H1 (cell line): ENCODE results near the gene HMGCS2. TPM values are rescaled to one million over a fixed set of nuclear protein-coding genes. Genes with fewer than 3 reads are reported as not detected.

Experiments
- CTCF ChIA-PET: fragments of 300-600 bp; sonication (Branson Sonifier 250); formaldehyde crosslinking; loops from one replicate; lab custom pipeline; 2021; ENCODE audit not compliant: partially characterized antibody; lab: Charles Lee
- POLR2A ChIA-PET: fragments of 300-600 bp; sonication (Branson Sonifier 250); formaldehyde crosslinking; loops from one replicate; lab custom pipeline; 2021; ENCODE audit warnings: inconsistent platforms; ENCODE audit not compliant: partially characterized antibody; lab: Charles Lee
- DNase-seq, 2 experiments: peaks; one replicate each; pipeline versions ENCODE4 v3.0.0 to v3.0.0-alpha.2; 2010 to 2022; ENCODE audit warnings: low spot score in 2 of 2, low read depth in 1 of 2, mixed read lengths in 1 of 2
- FAIRE-seq: peaks from 2 replicates; lab custom pipeline; 2011; peaks lifted over from hg19 to GRCh38; lab: Jason Lieb, UNC
- H2AFZ ChIP-seq: 2 replicates; pipeline ENCODE4 v1.8.1; 2012; ENCODE audit warnings: low read length, inconsistent platforms
- H2AK5ac ChIP-seq: 2 replicates; pipeline ENCODE4 v1.6.1; 2013; ENCODE audit warnings: low read depth, low read length
- H2BK120ac ChIP-seq: replicated peaks from 2 replicates; pipeline ENCODE3; 2013; ENCODE audit warnings: low read depth, low read length, inconsistent platforms
- H2BK12ac ChIP-seq: 2 replicates; pipeline ENCODE4 v1.6.1; 2013; ENCODE audit warnings: low read depth, low read length
- H2BK15ac ChIP-seq: 2 replicates; pipeline ENCODE4 v1.6.1; 2013; ENCODE audit warnings: low read length
- H2BK20ac ChIP-seq: 2 replicates; pipeline ENCODE4 v1.6.1; 2013; ENCODE audit warnings: low read length
- H2BK5ac ChIP-seq: 2 replicates; pipeline ENCODE4 v1.6.1; 2013; ENCODE audit warnings: low read depth, low read length
- H3K14ac ChIP-seq: 2 replicates; pipeline ENCODE4 v1.6.1; 2013; ENCODE audit warnings: inconsistent platforms; ENCODE audit not compliant: insufficient read length
- H3K18ac ChIP-seq: 2 replicates; pipeline ENCODE4 v1.6.1; 2013; ENCODE audit warnings: low read length; ENCODE audit errors: extremely low read depth
- H3K23ac ChIP-seq: 2 replicates; pipeline ENCODE4 v1.6.1; 2013; ENCODE audit warnings: inconsistent platforms; ENCODE audit not compliant: insufficient read length
- H3K23me2 ChIP-seq: 2 replicates; pipeline ENCODE4 v1.6.1; 2013; ENCODE audit warnings: low read depth, low read length
- H3K27ac ChIP-seq: 2 replicates; pipeline ENCODE4 v1.6.1; 2011; ENCODE audit warnings: low read depth, low read length, inconsistent platforms
- H3K27me3 ChIP-seq, 4 experiments: replicated peaks in 1 of 4; 1 replicate in 1 of 4; 2 replicates in 3 of 4; pipeline versions ENCODE4 v1.6.1 to v1.8.1; 2011 to 2013; ENCODE audit warnings: low read length in 3 of 4, mild to moderate bottlenecking in 3 of 4, inconsistent platforms in 2 of 4, mixed read lengths in 2 of 4, moderate library complexity in 1 of 4; ENCODE audit not compliant: control insufficient read depth in 3 of 4, insufficient read depth in 3 of 4; ENCODE audit errors: extremely low read depth in 1 of 4
- H3K36me3 ChIP-seq, 4 experiments: 2 replicates each; pipeline versions ENCODE4 v1.6.1 to v1.8.1; 2011 to 2013; ENCODE audit warnings: mild to moderate bottlenecking in 4 of 4, low read length in 3 of 4, moderate library complexity in 2 of 4, control low read depth in 1 of 4, inconsistent platforms in 1 of 4; ENCODE audit not compliant: insufficient read depth in 4 of 4, control insufficient read depth in 2 of 4
- H3K4ac ChIP-seq: replicated peaks from 2 replicates; pipeline ENCODE3; 2013; ENCODE audit warnings: low read length, low read depth, mixed read lengths, inconsistent platforms; ENCODE audit not compliant: insufficient read length
- H3K4me1 ChIP-seq, 4 experiments: replicated peaks in 1 of 4; 1 replicate in 1 of 4; 2 replicates in 3 of 4; pipeline versions ENCODE4 v1.6.1 to v1.8.1; 2011 to 2013; ENCODE audit warnings: low read length in 3 of 4, inconsistent platforms in 2 of 4, mixed read lengths in 1 of 4; ENCODE audit not compliant: insufficient read depth in 4 of 4, control insufficient read depth in 3 of 4
- H3K4me2 ChIP-seq, 2 experiments: 2 replicates each; pipeline versions ENCODE4 v1.6.1 to v1.8.1; 2011 to 2013; ENCODE audit warnings: low read depth in 2 of 2, low read length in 2 of 2, control low read depth in 1 of 2, inconsistent platforms in 1 of 2, mild to moderate bottlenecking in 1 of 2; ENCODE audit not compliant: insufficient read depth in 1 of 2
- H3K4me3 ChIP-seq, 4 experiments: fragments of 200-600, 300-600 bp in 1 of 4; sonication (generic), shearing (Covaris generic), sonication (Bioruptor Twin) in 1 of 4; 2 replicates each; pipeline versions ENCODE4 v1.5.1 to v1.8.1; 2011 to 2016; ENCODE audit warnings: low read length in 4 of 4, low read depth in 3 of 4, control low read depth in 2 of 4, inconsistent platforms in 2 of 4, mild to moderate bottlenecking in 2 of 4, mixed read lengths in 1 of 4, moderate library complexity in 1 of 4; ENCODE audit not compliant: insufficient read depth in 2 of 4; ENCODE audit errors: extremely low read depth in 1 of 4
- H3K56ac ChIP-seq: replicated peaks from 2 replicates; pipeline ENCODE3; 2013; ENCODE audit warnings: low read depth, mild to moderate bottlenecking, mixed read lengths, low read length, inconsistent platforms; ENCODE audit not compliant: insufficient read length
- H3K79me1 ChIP-seq: 2 replicates; pipeline ENCODE4 v1.6.1; 2013; ENCODE audit warnings: low read depth, low read length, control low read depth
- H3K79me2 ChIP-seq, 2 experiments: 2 replicates each; pipeline versions ENCODE4 v1.6.1 to v1.8.1; 2012 to 2013; ENCODE audit warnings: low read length in 2 of 2, mild to moderate bottlenecking in 2 of 2, inconsistent platforms in 1 of 2; ENCODE audit not compliant: insufficient read depth in 2 of 2, control insufficient read depth in 1 of 2
- H3K9ac ChIP-seq, 4 experiments: replicated peaks in 1 of 4; 1 replicate in 1 of 4; 2 replicates in 3 of 4; pipeline versions ENCODE4 v1.6.1 to v1.8.1; 2011 to 2013; ENCODE audit warnings: low read depth in 3 of 4, low read length in 3 of 4, control low read depth in 2 of 4, mild to moderate bottlenecking in 2 of 4, moderate library complexity in 2 of 4, inconsistent platforms in 1 of 4; ENCODE audit errors: extremely low read depth in 1 of 4
- H3K9me3 ChIP-seq, 2 experiments: 2 replicates each; pipeline versions ENCODE4 v1.6.1 to v1.8.1; 2012 to 2013; ENCODE audit warnings: mild to moderate bottlenecking in 2 of 2, moderate library complexity in 2 of 2, control low read depth in 1 of 2, inconsistent platforms in 1 of 2, low read depth in 1 of 2, low read length in 1 of 2, mixed read lengths in 1 of 2; ENCODE audit not compliant: insufficient read depth in 2 of 2
- H4K20me1 ChIP-seq, 2 experiments: replicated peaks in 1 of 2; 2 replicates each; pipeline versions ENCODE3 to v1.8.1; 2011 to 2013; ENCODE audit warnings: inconsistent platforms in 2 of 2, low read length in 2 of 2, mild to moderate bottlenecking in 1 of 2; ENCODE audit not compliant: insufficient read depth in 2 of 2, control insufficient read depth in 1 of 2
- H4K5ac ChIP-seq: 2 replicates; pipeline ENCODE4 v1.6.1; 2013; ENCODE audit warnings: low read length, low read depth, mixed read lengths, inconsistent platforms; ENCODE audit not compliant: insufficient read length
- H4K8ac ChIP-seq: 2 replicates; pipeline ENCODE4 v1.8.0; 2013; ENCODE audit warnings: mild to moderate bottlenecking, moderate library complexity, low read length, inconsistent platforms; ENCODE audit not compliant: insufficient read depth; ENCODE audit errors: extremely low read depth
- H4K91ac ChIP-seq: replicated peaks from 2 replicates; pipeline ENCODE3; 2013; ENCODE audit warnings: low read length, mixed read lengths, inconsistent platforms; ENCODE audit not compliant: insufficient read length
- CEBPB ChIP-seq: IDR thresholded peaks from 2 replicates; pipeline ENCODE4 v1.6.1; 2012; ENCODE audit warnings: low read depth, low read length
- CHD2 ChIP-seq: IDR thresholded peaks from 2 replicates; pipeline ENCODE4 v1.6.1; 2012; ENCODE audit warnings: low read length, improper control_type of control experiment
- KDM1A ChIP-seq: fragments of 200-600, 300-600 bp; sonication (generic); IDR thresholded peaks from 2 replicates; pipeline ENCODE4 v1.7.1; 2016; ENCODE audit warnings: mild to moderate bottlenecking, low read length, borderline replicate concordance
- NRF1 ChIP-seq: IDR thresholded peaks from 2 replicates; pipeline ENCODE4 v1.6.1; 2011; ENCODE audit warnings: mild to moderate bottlenecking, low read depth, low read length, improper control_type of control experiment
- RAD21 ChIP-seq, 2 experiments: IDR thresholded peaks in 1 of 2; conservative IDR thresholded peaks in 1 of 2; 2 replicates each; pipeline ENCODE4 v1.6.1; 2011; ENCODE audit warnings: low read depth in 2 of 2, low read length in 2 of 2, improper control_type of control experiment in 1 of 2, inconsistent platforms in 1 of 2, mild to moderate bottlenecking in 1 of 2, moderate library complexity in 1 of 2
- RBBP5 ChIP-seq: IDR thresholded peaks from 2 replicates; pipeline ENCODE4 v1.7.1; 2012; ENCODE audit warnings: low read depth, mild to moderate bottlenecking, inconsistent platforms, low read length, moderate library complexity, borderline replicate concordance
- SIRT6 ChIP-seq: IDR thresholded peaks from one replicate; pipeline ENCODE4 v1.7.1; 2012; ENCODE audit warnings: low read length, inconsistent platforms
- SRF ChIP-seq: IDR thresholded peaks from 2 replicates; pipeline ENCODE4 v1.6.1; 2011; ENCODE audit warnings: mild to moderate bottlenecking, low read depth, low read length, moderate library complexity
- TCF12 ChIP-seq: IDR thresholded peaks from 2 replicates; pipeline ENCODE4 v1.6.1; 2011; ENCODE audit warnings: low read depth, mild to moderate bottlenecking, low read length
- whole genome bisulfite sequencing, 2 experiments: shearing (Covaris generic) in 1 of 2; methylation state at CpG; one replicate each; pipeline versions ENCODE4 v1.1.6 to v1.1.7; 2013 to 2015; ENCODE audit warnings: low lambda C conversion rate in 2 of 2, mixed read lengths in 2 of 2, inconsistent platforms in 1 of 2, low coverage in 1 of 2, missing lambda C conversion rate in 1 of 2; ENCODE audit not compliant: insufficient replicate concordance in 2 of 2, insufficient coverage in 1 of 2, insufficient read length in 1 of 2; ENCODE audit errors: extremely low coverage in 1 of 2, missing lambda C conversion rate in 1 of 2; 5-methylcytosine and 5-hydroxymethylcytosine counted together
- polyA plus RNA-seq, 7 experiments: library from polyadenylated mRNA; depleted of rRNA in 3 of 7; stranded (reverse) in 5 of 7; unstranded in 2 of 7; fragments of >200 nt in 5 of 7; fragments of 200-250 nt in 2 of 7; gene quantifications; 1 replicate in 5 of 7; 2 replicates in 1 of 7; 4 replicates in 1 of 7; pipeline versions ENCODE4 v1.2.1 to v1.2.3, GENCODE V29; 2011 to 2013; ENCODE audit warnings: missing spikeins in 2 of 7, mixed read lengths in 2 of 7
- total RNA-seq: library from RNA; stranded (reverse); fragmentation: NEBNext Ultra II Directional; extraction: Animal tissue kit (Norgen Biotek cat#: 25700); gene quantifications from 2 replicates; pipeline ENCODE4 v1.2.1, GENCODE V29; 2021
- TF ChIP-seq, protein P1 (sequence below): IDR thresholded peaks from 2 replicates; pipeline ENCODE4 v1.6.1; 2012; ENCODE audit warnings: low read length, inconsistent platforms

HMGCS2 gene
- total and polyA plus RNA-seq, 2 of the 8 experiments (the other 6 are each of a cell fraction or from before 2014, with no cell fraction given): not detected

DNA sequence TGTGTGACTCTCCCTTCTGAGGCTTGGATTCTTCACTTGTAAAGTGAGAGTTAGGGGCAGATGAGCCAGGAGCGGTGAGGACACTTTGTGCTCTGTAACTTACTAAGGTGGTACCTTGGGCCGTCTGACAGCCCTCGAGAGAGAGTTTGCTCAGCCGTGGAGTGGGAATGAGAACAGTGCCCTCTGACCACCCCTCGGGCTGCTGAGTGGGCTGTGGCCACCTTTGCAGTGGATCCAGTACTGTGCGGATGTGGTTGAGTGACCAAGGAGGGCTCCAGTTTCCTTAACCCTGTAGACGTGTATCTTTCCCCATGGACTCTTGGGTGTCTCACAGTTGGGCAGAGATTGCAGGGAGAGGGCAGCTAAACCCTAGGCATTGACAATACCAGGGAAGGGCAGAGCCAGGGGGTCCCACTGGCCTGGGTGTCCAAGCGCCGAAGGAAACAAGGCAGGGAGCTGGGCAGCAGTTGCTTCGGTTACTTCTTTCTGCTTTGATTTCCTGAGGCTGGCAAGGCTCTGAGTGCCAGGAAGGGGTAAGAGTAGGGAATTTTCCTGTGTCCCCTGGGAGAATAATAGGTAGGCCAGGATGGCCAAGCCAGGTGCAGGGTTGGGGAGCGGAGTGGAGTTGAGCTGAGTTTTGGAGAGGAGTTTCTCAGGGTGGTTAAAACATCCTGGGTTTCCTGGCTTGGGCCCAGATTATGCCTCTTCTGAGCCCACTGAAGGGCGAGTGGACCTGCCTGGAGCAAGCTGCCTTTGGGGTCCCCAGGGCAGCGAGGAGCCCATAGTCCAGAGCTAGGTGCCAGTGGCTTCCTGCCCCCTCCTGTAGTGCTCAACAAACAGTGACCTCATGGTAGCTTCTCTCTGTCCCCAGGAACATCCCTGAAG is 27.6 kb downstream of the HMGCS2 start:
- FAIRE-seq (no peak), DNase-seq (no peak)
- H3K9ac ChIP-seq: no peak overlapping the region
- H3K27me3 ChIP-seq: no peaks in the 10 kb centered on the region
- POLR2A ChIA-PET: interaction anchor here (0.5 to 30.7 kb wide), 10 partner anchors 12 to 436 kb away, joined by 3 to 425 read pairs (median 3); partner anchors contain the start of genes PHGDH and ZNF697
- no peak overlapping the region for H2BK20ac ChIP-seq
- H2BK12ac ChIP-seq: no peak overlapping the region
- 0 out of 2 replicates have a peak, but pooled peaks cover 1% of the 10 kb centered on the region for H3K23me2 ChIP-seq
- H3K56ac ChIP-seq: no peak overlapping the region
- H2BK120ac ChIP-seq: no peak overlapping the region
- no peak overlapping the region for H3K23ac ChIP-seq
- H3K27ac ChIP-seq: no peak overlapping the region
- no peaks in the 10 kb centered on the region for H3K9me3 ChIP-seq
- no peak overlapping the region for H2BK5ac ChIP-seq
- no peak overlapping the region for H4K8ac ChIP-seq
- peaks cover 2% of the 10 kb centered on the region; the same call in 1 of the 2 replicates for H3K79me1 ChIP-seq
- peaks cover 12 to 26% of the 10 kb centered on the region in 2 experiments for H4K20me1 ChIP-seq
- H2AK5ac ChIP-seq: no peak overlapping the region
- peaks cover 38 to 87% (median 66%) of the 10 kb centered on the region in 4 experiments for H3K36me3 ChIP-seq
- H2AFZ ChIP-seq: no peak overlapping the region
- WGBS, 2 experiments: 95% methylated on average over 13 of the region's 13 CpGs; no CpG with 5 or more reads in 1 of the 2 experiments
- no peak overlapping the region for H3K18ac ChIP-seq
- H3K79me2 ChIP-seq: no peaks in the 10 kb centered on the region
- H3K4me3 ChIP-seq: no peak overlapping the region
- H4K5ac ChIP-seq: no peak overlapping the region
- H3K4ac ChIP-seq: no peak overlapping the region
- no peak overlapping the region for H2BK15ac ChIP-seq
- no peak overlapping the region for H3K4me2 ChIP-seq
- CTCF ChIA-PET: interaction anchor here (1.1 to 10.1 kb wide), 12 partner anchors 11 to 190 kb away, joined by 3 to 132 read pairs (median 4); partner anchors contain the start of genes HMGCS2 and PHGDH
- H4K91ac ChIP-seq: no peak overlapping the region
- H3K4me1 ChIP-seq: no peaks in the 10 kb centered on the region; a peak in 2 of 7 replicates
- no peak overlapping the region for H3K14ac ChIP-seq
- no peak for TF ChIP-seq KDM1A
- TF ChIP-seq SRF: no peak
- no peak for TF ChIP-seq RAD21 (IDR thresholded peaks at IDR 0.05 in 1 of 2, conservative IDR thresholded peaks at IDR 0.05 in 1 of 2; ENCODE audit: low read depth in 2 of 2, low read length in 2 of 2)
- TF ChIP-seq SIRT6: no peak
- TF ChIP-seq, protein P1, sequence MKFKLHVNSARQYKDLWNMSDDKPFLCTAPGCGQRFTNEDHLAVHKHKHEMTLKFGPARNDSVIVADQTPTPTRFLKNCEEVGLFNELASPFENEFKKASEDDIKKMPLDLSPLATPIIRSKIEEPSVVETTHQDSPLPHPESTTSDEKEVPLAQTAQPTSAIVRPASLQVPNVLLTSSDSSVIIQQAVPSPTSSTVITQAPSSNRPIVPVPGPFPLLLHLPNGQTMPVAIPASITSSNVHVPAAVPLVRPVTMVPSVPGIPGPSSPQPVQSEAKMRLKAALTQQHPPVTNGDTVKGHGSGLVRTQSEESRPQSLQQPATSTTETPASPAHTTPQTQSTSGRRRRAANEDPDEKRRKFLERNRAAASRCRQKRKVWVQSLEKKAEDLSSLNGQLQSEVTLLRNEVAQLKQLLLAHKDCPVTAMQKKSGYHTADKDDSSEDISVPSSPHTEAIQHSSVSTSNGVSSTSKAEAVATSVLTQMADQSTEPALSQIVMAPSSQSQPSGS: no peak
- no peak for TF ChIP-seq CHD2
- TF ChIP-seq CEBPB: no peak
- TF ChIP-seq TCF12: no peak
- no peak for TF ChIP-seq NRF1
- no peak for TF ChIP-seq RBBP5
